Vagina (tissue), 2 donors: ENCODE data around the gene PKP4. TPM values are rescaled to one million over a fixed set of nuclear protein-coding genes. Genes with fewer than 3 reads are reported as not detected.

Experiments
- DNase-seq, 2 donors: peaks; one replicate each; pipeline ENCODE4 v3.0.0-alpha.2; 2017; ENCODE audit errors: extremely low spot score in 2 of 2
- H3K27ac ChIP-seq: fragments of 200-600 bp; sonication (generic); one replicate; pipeline ENCODE4 v1.5.1; 2019
- H3K27me3 ChIP-seq: fragments of 200-600 bp; sonication (generic); one replicate; pipeline ENCODE4 v1.5.1; 2019
- H3K36me3 ChIP-seq, 2 donors: fragments of 200-600 bp; sonication (generic); one replicate each; pipeline ENCODE4 v1.5.1; 2017 to 2019
- H3K4me1 ChIP-seq: fragments of 200-600 bp; sonication (generic); one replicate; pipeline ENCODE4 v1.5.1; 2019
- H3K4me3 ChIP-seq, 2 donors: fragments of 200-600 bp; sonication (generic); 1 replicate in 1 of 2; 2 replicates in 1 of 2; pipeline ENCODE4 v1.5.1; 2016 to 2019
- H3K9me3 ChIP-seq: fragments of 200-600 bp; sonication (generic); one replicate; pipeline ENCODE4 v1.5.1; 2019
- CTCF ChIP-seq, 3 experiments: fragments of 450-650 bp in 2 of 3; fragments of 200-600 bp in 1 of 3; sonication (generic) in 1 of 3; IDR thresholded peaks; one replicate each; pipeline ENCODE4 v1.5.1; 2017 to 2019; ENCODE audit warnings: antibody characterized with exemption in 3 of 3, mild to moderate bottlenecking in 2 of 3, moderate library complexity in 2 of 3
- POLR2A ChIP-seq, 2 donors: fragments of 450-650 bp; IDR thresholded peaks; one replicate each; pipeline ENCODE4 v1.6.1; 2017; ENCODE audit warnings: antibody characterized with exemption in 2 of 2, mild to moderate bottlenecking in 2 of 2, moderate library complexity in 2 of 2
- POLR2AphosphoS5 ChIP-seq, 2 donors: sonication (generic); formaldehyde crosslinking; IDR thresholded peaks; one replicate each; pipeline ENCODE4 v1.9.0; 2017; ENCODE audit warnings: antibody characterized with exemption in 2 of 2, mild to moderate bottlenecking in 2 of 2, low read depth in 1 of 2; ENCODE audit not compliant: insufficient read depth in 1 of 2
- intact Hi-C: fragments of 100-400 bp; cut with DNase I; formaldehyde crosslinking; loops from one replicate; pipeline ENCODE4 v1.15.1; 2023
- total RNA-seq: library from RNA; depleted of rRNA; stranded (reverse); fragments of >200 nt; gene quantifications from one replicate; pipeline ENCODE4 v1.2.3, GENCODE V29; 2016

The PKP4 gene
- total RNA-seq, 1 donor from 2014 or later, result 71.5 TPM

- intact Hi-C loops, result no loop called here
- H3K4me1 ChIP-seq, result no peaks in the 10 kb centered on the region
- no peak overlapping the region for H3K4me3 ChIP-seq
- no peaks in the 10 kb centered on the region for H3K9me3 ChIP-seq
- H3K36me3 ChIP-seq, result no peaks in the 10 kb centered on the region
- DNase-seq, result no peak
- TF ChIP-seq CTCF (IDR thresholded peaks at IDR 0.05) (no peak), POLR2A (IDR thresholded peaks at IDR 0.05) (no peak), POLR2AphosphoS5 (IDR thresholded peaks at IDR 0.05; ENCODE audit: insufficient read depth in 1 of 2, low read depth in 1 of 2) (no peak)
- no peak overlapping the region for H3K27ac ChIP-seq
- no peaks in the 10 kb centered on the region for H3K27me3 ChIP-seq
These were observed 123.2 kb downstream of the PKP4 start for GRCh38 chr2:158579928-158580327.

- Histone ChIP-seq H3K9me3 (no peaks in the 10 kb centered on the region), H3K27ac (no peak overlapping the region), H3K4me3 (no peak overlapping the region), H3K36me3 (no peaks in the 10 kb centered on the region), H3K27me3 (no peaks in the 10 kb centered on the region), H3K4me1 (no peaks in the 10 kb centered on the region)
- DNase-seq, result no peak
- intact Hi-C loops, result no loop called here
- TF ChIP-seq CTCF (IDR thresholded peaks at IDR 0.05), result no peak
- TF ChIP-seq POLR2AphosphoS5 (IDR thresholded peaks at IDR 0.05; ENCODE audit: insufficient read depth in 1 of 2, low read depth in 1 of 2), result no peak
- TF ChIP-seq POLR2A (IDR thresholded peaks at IDR 0.05), result no peak
These were observed 124.0 kb downstream of the PKP4 start for GRCh38 chr2:158580760-158581159.

GRCh38 chr2:158582670-158583069 is 125.9 kb downstream of the PKP4 start:
- no peak for DNase-seq
- no peaks in the 10 kb centered on the region for H3K36me3 ChIP-seq
- no peak overlapping the region for H3K4me3 ChIP-seq
- no peak for TF ChIP-seq POLR2A (IDR thresholded peaks at IDR 0.05)
- no peak for TF ChIP-seq POLR2AphosphoS5 (IDR thresholded peaks at IDR 0.05; ENCODE audit: insufficient read depth in 1 of 2, low read depth in 1 of 2)
- no peak for TF ChIP-seq CTCF (IDR thresholded peaks at IDR 0.05)
- H3K9me3 ChIP-seq, result no peaks in the 10 kb centered on the region
- H3K4me1 ChIP-seq, result no peaks in the 10 kb centered on the region
- intact Hi-C loops, result no loop called here
- no peaks in the 10 kb centered on the region for H3K27me3 ChIP-seq
- no peak overlapping the region for H3K27ac ChIP-seq

GRCh38 chr2:158583923-158584322 is 127.2 kb downstream of the PKP4 start:
- TF ChIP-seq POLR2AphosphoS5 (IDR thresholded peaks at IDR 0.05; ENCODE audit: insufficient read depth in 1 of 2, low read depth in 1 of 2) (no peak), CTCF (IDR thresholded peaks at IDR 0.05) (no peak), POLR2A (IDR thresholded peaks at IDR 0.05) (no peak)
- intact Hi-C loops, result no loop called here
- no peak for DNase-seq
- Histone ChIP-seq H3K4me1 (no peaks in the 10 kb centered on the region), H3K9me3 (no peaks in the 10 kb centered on the region), H3K27me3 (no peaks in the 10 kb centered on the region), H3K27ac (no peak overlapping the region), H3K4me3 (no peak overlapping the region), H3K36me3 (no peaks in the 10 kb centered on the region)

- intact Hi-C loops, result no loop called here
- Histone ChIP-seq H3K9me3 (no peaks in the 10 kb centered on the region), H3K27ac (no peak overlapping the region), H3K4me3 (no peak overlapping the region), H3K4me1 (no peaks in the 10 kb centered on the region), H3K36me3 (no peaks in the 10 kb centered on the region), H3K27me3 (no peaks in the 10 kb centered on the region)
- TF ChIP-seq CTCF (IDR thresholded peaks at IDR 0.05), result no peak
- TF ChIP-seq POLR2AphosphoS5 (IDR thresholded peaks at IDR 0.05; ENCODE audit: insufficient read depth in 1 of 2, low read depth in 1 of 2), result no peak
- TF ChIP-seq POLR2A (IDR thresholded peaks at IDR 0.05), result no peak
- no peak for DNase-seq
These were observed 129.7 kb downstream of the PKP4 start for GRCh38 chr2:158586491-158586890.
